H1 (cell line): ENCODE results near the gene FAM53B. TPM values are rescaled to one million over a fixed set of nuclear protein-coding genes. Genes with fewer than 3 reads are reported as not detected.
"Not testable (repeated sequence)": the region's sequence is repeated elsewhere in the genome, so short reads cannot be mapped to it uniquely, and the experiment has no call there.

Experiments
- CTCF ChIA-PET: fragments of 300-600 bp; sonication (Branson Sonifier 250); formaldehyde crosslinking; loops from one replicate; lab custom pipeline; 2021; ENCODE audit not compliant: partially characterized antibody; lab: Charles Lee
- POLR2A ChIA-PET: fragments of 300-600 bp; sonication (Branson Sonifier 250); formaldehyde crosslinking; loops from one replicate; lab custom pipeline; 2021; ENCODE audit warnings: inconsistent platforms; ENCODE audit not compliant: partially characterized antibody; lab: Charles Lee
- DNase-seq, 2 experiments: peaks; one replicate each; pipeline versions ENCODE4 v3.0.0 to v3.0.0-alpha.2; 2010 to 2022; ENCODE audit warnings: low spot score in 2 of 2, low read depth in 1 of 2, mixed read lengths in 1 of 2
- FAIRE-seq: peaks from 2 replicates; lab custom pipeline; 2011; peaks lifted over from hg19 to GRCh38; lab: Jason Lieb, UNC
- H2AFZ ChIP-seq: 2 replicates; pipeline ENCODE4 v1.8.1; 2012; ENCODE audit warnings: low read length, inconsistent platforms
- H2AK5ac ChIP-seq: 2 replicates; pipeline ENCODE4 v1.6.1; 2013; ENCODE audit warnings: low read depth, low read length
- H2BK120ac ChIP-seq: replicated peaks from 2 replicates; pipeline ENCODE3; 2013; ENCODE audit warnings: low read depth, low read length, inconsistent platforms
- H2BK12ac ChIP-seq: 2 replicates; pipeline ENCODE4 v1.6.1; 2013; ENCODE audit warnings: low read depth, low read length
- H2BK15ac ChIP-seq: 2 replicates; pipeline ENCODE4 v1.6.1; 2013; ENCODE audit warnings: low read length
- H2BK20ac ChIP-seq: 2 replicates; pipeline ENCODE4 v1.6.1; 2013; ENCODE audit warnings: low read length
- H2BK5ac ChIP-seq: 2 replicates; pipeline ENCODE4 v1.6.1; 2013; ENCODE audit warnings: low read depth, low read length
- H3K14ac ChIP-seq: 2 replicates; pipeline ENCODE4 v1.6.1; 2013; ENCODE audit warnings: inconsistent platforms; ENCODE audit not compliant: insufficient read length
- H3K18ac ChIP-seq: 2 replicates; pipeline ENCODE4 v1.6.1; 2013; ENCODE audit warnings: low read length; ENCODE audit errors: extremely low read depth
- H3K23ac ChIP-seq: 2 replicates; pipeline ENCODE4 v1.6.1; 2013; ENCODE audit warnings: inconsistent platforms; ENCODE audit not compliant: insufficient read length
- H3K23me2 ChIP-seq: 2 replicates; pipeline ENCODE4 v1.6.1; 2013; ENCODE audit warnings: low read depth, low read length
- H3K27ac ChIP-seq: 2 replicates; pipeline ENCODE4 v1.6.1; 2011; ENCODE audit warnings: low read depth, low read length, inconsistent platforms
- H3K27me3 ChIP-seq, 4 experiments: replicated peaks in 1 of 4; 1 replicate in 1 of 4; 2 replicates in 3 of 4; pipeline versions ENCODE4 v1.6.1 to v1.8.1; 2011 to 2013; ENCODE audit warnings: low read length in 3 of 4, mild to moderate bottlenecking in 3 of 4, inconsistent platforms in 2 of 4, mixed read lengths in 2 of 4, moderate library complexity in 1 of 4; ENCODE audit not compliant: control insufficient read depth in 3 of 4, insufficient read depth in 3 of 4; ENCODE audit errors: extremely low read depth in 1 of 4
- H3K36me3 ChIP-seq, 4 experiments: 2 replicates each; pipeline versions ENCODE4 v1.6.1 to v1.8.1; 2011 to 2013; ENCODE audit warnings: mild to moderate bottlenecking in 4 of 4, low read length in 3 of 4, moderate library complexity in 2 of 4, control low read depth in 1 of 4, inconsistent platforms in 1 of 4; ENCODE audit not compliant: insufficient read depth in 4 of 4, control insufficient read depth in 2 of 4
- H3K4ac ChIP-seq: replicated peaks from 2 replicates; pipeline ENCODE3; 2013; ENCODE audit warnings: low read length, low read depth, mixed read lengths, inconsistent platforms; ENCODE audit not compliant: insufficient read length
- H3K4me1 ChIP-seq, 4 experiments: replicated peaks in 1 of 4; 1 replicate in 1 of 4; 2 replicates in 3 of 4; pipeline versions ENCODE4 v1.6.1 to v1.8.1; 2011 to 2013; ENCODE audit warnings: low read length in 3 of 4, inconsistent platforms in 2 of 4, mixed read lengths in 1 of 4; ENCODE audit not compliant: insufficient read depth in 4 of 4, control insufficient read depth in 3 of 4
- H3K4me2 ChIP-seq, 2 experiments: 2 replicates each; pipeline versions ENCODE4 v1.6.1 to v1.8.1; 2011 to 2013; ENCODE audit warnings: low read depth in 2 of 2, low read length in 2 of 2, control low read depth in 1 of 2, inconsistent platforms in 1 of 2, mild to moderate bottlenecking in 1 of 2; ENCODE audit not compliant: insufficient read depth in 1 of 2
- H3K4me3 ChIP-seq, 4 experiments: fragments of 200-600, 300-600 bp in 1 of 4; sonication (generic), shearing (Covaris generic), sonication (Bioruptor Twin) in 1 of 4; 2 replicates each; pipeline versions ENCODE4 v1.5.1 to v1.8.1; 2011 to 2016; ENCODE audit warnings: low read length in 4 of 4, low read depth in 3 of 4, control low read depth in 2 of 4, inconsistent platforms in 2 of 4, mild to moderate bottlenecking in 2 of 4, mixed read lengths in 1 of 4, moderate library complexity in 1 of 4; ENCODE audit not compliant: insufficient read depth in 2 of 4; ENCODE audit errors: extremely low read depth in 1 of 4
- H3K56ac ChIP-seq: replicated peaks from 2 replicates; pipeline ENCODE3; 2013; ENCODE audit warnings: low read depth, mild to moderate bottlenecking, mixed read lengths, low read length, inconsistent platforms; ENCODE audit not compliant: insufficient read length
- H3K79me1 ChIP-seq: 2 replicates; pipeline ENCODE4 v1.6.1; 2013; ENCODE audit warnings: low read depth, low read length, control low read depth
- H3K79me2 ChIP-seq, 2 experiments: 2 replicates each; pipeline versions ENCODE4 v1.6.1 to v1.8.1; 2012 to 2013; ENCODE audit warnings: low read length in 2 of 2, mild to moderate bottlenecking in 2 of 2, inconsistent platforms in 1 of 2; ENCODE audit not compliant: insufficient read depth in 2 of 2, control insufficient read depth in 1 of 2
- H3K9ac ChIP-seq, 4 experiments: replicated peaks in 1 of 4; 1 replicate in 1 of 4; 2 replicates in 3 of 4; pipeline versions ENCODE4 v1.6.1 to v1.8.1; 2011 to 2013; ENCODE audit warnings: low read depth in 3 of 4, low read length in 3 of 4, control low read depth in 2 of 4, mild to moderate bottlenecking in 2 of 4, moderate library complexity in 2 of 4, inconsistent platforms in 1 of 4; ENCODE audit errors: extremely low read depth in 1 of 4
- H3K9me3 ChIP-seq, 2 experiments: 2 replicates each; pipeline versions ENCODE4 v1.6.1 to v1.8.1; 2012 to 2013; ENCODE audit warnings: mild to moderate bottlenecking in 2 of 2, moderate library complexity in 2 of 2, control low read depth in 1 of 2, inconsistent platforms in 1 of 2, low read depth in 1 of 2, low read length in 1 of 2, mixed read lengths in 1 of 2; ENCODE audit not compliant: insufficient read depth in 2 of 2
- H4K20me1 ChIP-seq, 2 experiments: replicated peaks in 1 of 2; 2 replicates each; pipeline versions ENCODE3 to v1.8.1; 2011 to 2013; ENCODE audit warnings: inconsistent platforms in 2 of 2, low read length in 2 of 2, mild to moderate bottlenecking in 1 of 2; ENCODE audit not compliant: insufficient read depth in 2 of 2, control insufficient read depth in 1 of 2
- H4K5ac ChIP-seq: 2 replicates; pipeline ENCODE4 v1.6.1; 2013; ENCODE audit warnings: low read length, low read depth, mixed read lengths, inconsistent platforms; ENCODE audit not compliant: insufficient read length
- H4K8ac ChIP-seq: 2 replicates; pipeline ENCODE4 v1.8.0; 2013; ENCODE audit warnings: mild to moderate bottlenecking, moderate library complexity, low read length, inconsistent platforms; ENCODE audit not compliant: insufficient read depth; ENCODE audit errors: extremely low read depth
- H4K91ac ChIP-seq: replicated peaks from 2 replicates; pipeline ENCODE3; 2013; ENCODE audit warnings: low read length, mixed read lengths, inconsistent platforms; ENCODE audit not compliant: insufficient read length
- WGBS, 2 experiments: shearing (Covaris generic) in 1 of 2; methylation state at CpG; one replicate each; pipeline versions ENCODE4 v1.1.6 to v1.1.7; 2013 to 2015; ENCODE audit warnings: low lambda C conversion rate in 2 of 2, mixed read lengths in 2 of 2, inconsistent platforms in 1 of 2, low coverage in 1 of 2, missing lambda C conversion rate in 1 of 2; ENCODE audit not compliant: insufficient replicate concordance in 2 of 2, insufficient coverage in 1 of 2, insufficient read length in 1 of 2; ENCODE audit errors: extremely low coverage in 1 of 2, missing lambda C conversion rate in 1 of 2; 5-methylcytosine and 5-hydroxymethylcytosine counted together
- polyA plus RNA-seq, 7 experiments: library from polyadenylated mRNA; depleted of rRNA in 3 of 7; stranded (reverse) in 5 of 7; unstranded in 2 of 7; fragments of >200 nt in 5 of 7; fragments of 200-250 nt in 2 of 7; gene quantifications; 1 replicate in 5 of 7; 2 replicates in 1 of 7; 4 replicates in 1 of 7; pipeline versions ENCODE4 v1.2.1 to v1.2.3, GENCODE V29; 2011 to 2013; ENCODE audit warnings: missing spikeins in 2 of 7, mixed read lengths in 2 of 7
- total RNA-seq: library from RNA; stranded (reverse); fragmentation: NEBNext Ultra II Directional; extraction: Animal tissue kit (Norgen Biotek cat#: 25700); gene quantifications from 2 replicates; pipeline ENCODE4 v1.2.1, GENCODE V29; 2021

Gene FAM53B
- total and polyA plus RNA-seq, 2 of the 8 experiments (the other 6 are each of a cell fraction or from before 2014, with no cell fraction given): 5.3 to 14.4 TPM

GRCh38 chr10:124588341-124588735, 155.8 kb downstream of the FAM53B start:
- H2BK12ac ChIP-seq, H2AK5ac ChIP-seq, H3K27ac ChIP-seq, H3K79me1 ChIP-seq, H4K91ac ChIP-seq, H3K23ac ChIP-seq, H3K18ac ChIP-seq, H3K4me1 ChIP-seq, H3K4me2 ChIP-seq, FAIRE-seq, H3K36me3 ChIP-seq, H3K56ac ChIP-seq, H4K20me1 ChIP-seq, H4K5ac ChIP-seq, H2BK15ac ChIP-seq, H3K27me3 ChIP-seq, H3K4me3 ChIP-seq, H2BK120ac ChIP-seq, H3K79me2 ChIP-seq, H3K23me2 ChIP-seq, DNase-seq, H3K9ac ChIP-seq, H3K9me3 ChIP-seq, H2BK20ac ChIP-seq, H2AFZ ChIP-seq, H2BK5ac ChIP-seq, H3K14ac ChIP-seq, H4K8ac ChIP-seq, POLR2A ChIA-PET, H3K4ac ChIP-seq: not testable (repeated sequence)
- CTCF ChIA-PET: interaction anchor here (1.5 to 2.0 kb wide), 2 partner anchors 12 to 16 kb away, joined by 3 to 6 read pairs; no protein-coding TSS in a partner anchor
- WGBS, 2 experiments: 94% methylated on average over 6 of the region's 6 CpGs; no CpG with 5 or more reads in 1 of the 2 experiments
